HG02759 (cell line): Measurements from ENCODE around the gene METRNL.
"Not testable (repeated sequence)": the region's sequence is repeated elsewhere in the genome, so short reads cannot be mapped to it uniquely, and the experiment has no call there.

ENCODE experiments used
- ATAC-seq: cut with Tn5 transposase; IDR thresholded peaks from one replicate; pipeline ENCODE4 v1.9.1; 2021; ENCODE audit warnings: mild to moderate bottlenecking, moderate library complexity; ENCODE audit not compliant: unreplicated experiment

The METRNL gene

GRCh38 chr17:83051396-83052240 is 27.8 kb upstream of the METRNL start:
- peak; percentile 93 for ATAC-seq

GRCh38 chr17:83052241-83052564 is 27.2 kb upstream of the METRNL start:
- ATAC-seq: no peak

GRCh38 chr17:83053021-83053681 is 26.3 kb upstream of the METRNL start:
- ATAC-seq: no peak

- no peak for ATAC-seq
Observed at GRCh38 chr17:83053739-83054451, 25.5 kb upstream of the METRNL start.

- ATAC-seq: no peak
Observed at GRCh38 chr17:83054518-83055125, 24.8 kb upstream of the METRNL start.

- not testable (repeated sequence) for ATAC-seq
Observed at GRCh38 chr17:83055176-83055575, 24.2 kb upstream of the METRNL start.

- no peak for ATAC-seq
Observed at GRCh38 chr17:83055911-83056582, 23.4 kb upstream of the METRNL start.

- no peak for ATAC-seq
Observed at GRCh38 chr17:83056583-83057396, 22.6 kb upstream of the METRNL start.

- ATAC-seq: no peak
Observed at GRCh38 chr17:83057397-83057761, 22.0 kb upstream of the METRNL start.

- no peak for ATAC-seq
Observed at GRCh38 chr17:83057793-83058265, 21.6 kb upstream of the METRNL start.

- no peak for ATAC-seq
Observed at GRCh38 chr17:83058266-83058798, 21.1 kb upstream of the METRNL start.

- no peak for ATAC-seq
Observed at GRCh38 chr17:83061586-83061985, 17.8 kb upstream of the METRNL start.

- no peak for ATAC-seq
Observed at GRCh38 chr17:83062011-83062817, 17.2 kb upstream of the METRNL start.

- no peak for ATAC-seq
Observed at GRCh38 chr17:83062818-83063671, 16.4 kb upstream of the METRNL start.

GRCh38 chr17:83064021-83064731 is 15.2 kb upstream of the METRNL start:
- ATAC-seq: no peak

- ATAC-seq: no peak
Observed at GRCh38 chr17:83064732-83065659, 14.4 kb upstream of the METRNL start.
